K562 (cell line): ENCODE data around the gene MRPL52. TPM values are rescaled to one million over a fixed set of nuclear protein-coding genes. Genes with fewer than 3 reads are reported as not detected.

ENCODE experiments used
- ATAC-seq: fragments of 200-7000 bp; cut with Tn5 transposase; 3 replicates; pipeline ENCODE4 v1.9.1; 2020; ENCODE audit warnings: moderate library complexity
- Bru-seq: library from RNA; stranded (reverse); fragments of 400-500 nt; gene quantifications from one replicate; lab custom pipeline; 2021; lab: Mats Ljungman, UMichigan
- BruChase-seq, 2 experiments: library from RNA; stranded (reverse); fragments of 400-500 nt; gene quantifications; one replicate each; lab custom pipeline; 2021; lab: Mats Ljungman, UMichigan
- BruUV-seq: library from RNA; stranded (reverse); fragments of 400-500 nt; replicated peaks from 2 replicates; lab custom pipeline; 2021; lab: Mats Ljungman, UMichigan
- CTCF ChIA-PET: fragments of 300-600 bp; formaldehyde crosslinking; extraction: SDS; loops from one replicate; lab custom pipeline; 2021; ENCODE audit warnings: low intra/inter-chr PET ratio; lab: Yijun Ruan, JAX
- POLR2A ChIA-PET: fragments of 300-600, 350-650 bp; sonication (Branson Sonifier 250); formaldehyde crosslinking; extraction: SDS; loops from one replicate; lab custom pipeline; 2021; ENCODE audit warnings: antibody characterized with exemption, inconsistent platforms; lab: Yijun Ruan, JAX
- DNase-seq, 4 experiments: peaks; one replicate each; pipeline versions ENCODE4 v3.0.0 to v3.0.0-alpha.2; 2011 to 2018; ENCODE audit warnings: low spot score in 3 of 4, mixed read lengths in 3 of 4; ENCODE audit errors: extremely low read depth in 1 of 4
- FAIRE-seq: peaks from 2 replicates; lab custom pipeline; 2011; peaks lifted over from hg19 to GRCh38; lab: Jason Lieb, UNC
- H2AFZ ChIP-seq: 2 replicates; pipeline ENCODE4 v1.6.0; 2011; ENCODE audit warnings: low read depth, low read length, control low read depth, inconsistent platforms
- H3K27ac ChIP-seq: fragments of 200-600 bp; 3 replicates; pipeline ENCODE4 v1.8.0; 2011; ENCODE audit warnings: low read depth, mild to moderate bottlenecking, control low read depth, inconsistent platforms, low read length, moderate library complexity, mixed read lengths; ENCODE audit errors: extremely low read depth
- H3K27me3 ChIP-seq, 2 experiments: fragments of 300-600 bp in 1 of 2; 2 replicates in 1 of 2; 3 replicates in 1 of 2; pipeline versions ENCODE4 v1.6.0 to v1.8.0; 2011; ENCODE audit warnings: inconsistent platforms in 2 of 2, low read length in 2 of 2, mild to moderate bottlenecking in 1 of 2, mixed read lengths in 1 of 2, moderate library complexity in 1 of 2; ENCODE audit not compliant: control insufficient read depth in 2 of 2, insufficient read depth in 2 of 2
- H3K36me3 ChIP-seq: fragments of 300-600 bp; 3 replicates; pipeline ENCODE4 v1.8.0; 2011; ENCODE audit warnings: mild to moderate bottlenecking, low read length, inconsistent platforms; ENCODE audit not compliant: control insufficient read depth, insufficient read depth
- H3K4me1 ChIP-seq, 2 experiments: fragments of 200-600 bp in 1 of 2; replicated peaks in 1 of 2; 2 replicates in 1 of 2; 3 replicates in 1 of 2; pipeline versions ENCODE4 v1.5.1 to v1.8.0; 2011; ENCODE audit warnings: inconsistent platforms in 2 of 2, low read length in 2 of 2, mild to moderate bottlenecking in 1 of 2, mixed read lengths in 1 of 2, moderate library complexity in 1 of 2; ENCODE audit not compliant: control insufficient read depth in 2 of 2, insufficient read depth in 2 of 2
- H3K4me2 ChIP-seq: 2 replicates; pipeline ENCODE4 v1.6.1; 2011; ENCODE audit warnings: low read length, control low read depth, inconsistent platforms, mixed read lengths; ENCODE audit not compliant: insufficient read depth
- H3K4me3 ChIP-seq: fragments of 200-600 bp; sonication (generic), shearing (Covaris generic); 2 replicates; pipeline ENCODE4 v1.5.1; 2016; ENCODE audit warnings: control low read depth, inconsistent platforms
- H3K79me2 ChIP-seq: fragments of 200-600 bp; 3 replicates; pipeline ENCODE4 v1.8.0; 2011; ENCODE audit warnings: low read length, inconsistent platforms; ENCODE audit not compliant: control insufficient read depth, insufficient read depth
- H3K9ac ChIP-seq, 2 experiments: 2 replicates each; pipeline versions ENCODE4 v1.6.0 to v1.6.1; 2011; ENCODE audit warnings: low read depth in 2 of 2, low read length in 2 of 2, control low read depth in 1 of 2, inconsistent platforms in 1 of 2, mild to moderate bottlenecking in 1 of 2, mixed read lengths in 1 of 2; ENCODE audit not compliant: insufficient read depth in 1 of 2
- H3K9me1 ChIP-seq: one replicate; pipeline ENCODE4 v1.6.0; 2011; ENCODE audit warnings: inconsistent platforms, mild to moderate bottlenecking, low read length, moderate library complexity; ENCODE audit not compliant: control insufficient read depth, insufficient read depth
- H3K9me3 ChIP-seq: replicated peaks from 2 replicates; pipeline ENCODE4 v1.5.1; 2011; ENCODE audit warnings: low read depth, low read length, inconsistent platforms; ENCODE audit not compliant: control insufficient read depth, insufficient read depth
- H4K20me1 ChIP-seq: replicated peaks from 2 replicates; pipeline ENCODE4 v1.6.1; 2011; ENCODE audit warnings: low read length, inconsistent platforms, mixed read lengths; ENCODE audit not compliant: control insufficient read depth, insufficient read depth
- HEY1 ChIP-seq: fragments of 250-450 bp; sonication (Bioruptor Pico); IDR thresholded peaks from 2 replicates; pipeline ENCODE4 v1.5.0; 2020; ENCODE audit warnings: mild to moderate bottlenecking, moderate library complexity, borderline replicate concordance
- HMBOX1 ChIP-seq: sonication (generic); IDR thresholded peaks from 2 replicates; pipeline ENCODE4 v1.6.1; 2016
- HOXB6 ChIP-seq: fragments of 250-450 bp; sonication (Bioruptor Pico); IDR thresholded peaks from 2 replicates; pipeline ENCODE4 v1.5.1; 2022; ENCODE audit warnings: mild to moderate bottlenecking, borderline replicate concordance
- MCM2 ChIP-seq: fragments of 450-650 bp; IDR thresholded peaks from 2 replicates; pipeline ENCODE4 v1.6.1; 2017; ENCODE audit warnings: low read depth, mild to moderate bottlenecking
- RBM25 ChIP-seq: fragments of 200-400 bp; formaldehyde crosslinking; IDR thresholded peaks from 2 replicates; pipeline ENCODE4 v1.6.1; 2018; ENCODE audit warnings: low read length, low read depth, moderate library complexity; ENCODE audit not compliant: severe bottlenecking
- TAF15 ChIP-seq: fragments of 200-400 bp; formaldehyde crosslinking; IDR thresholded peaks from 2 replicates; pipeline ENCODE4 v1.6.1; 2017; ENCODE audit warnings: mild to moderate bottlenecking, low read depth, low read length, moderate library complexity
- TOE1 ChIP-seq, 2 experiments: fragments of 450-650 bp in 1 of 2; sonication (generic) in 1 of 2; formaldehyde crosslinking in 1 of 2; IDR thresholded peaks; 2 replicates each; pipeline versions ENCODE4 v1.7.1 to v1.8.0; 2016 to 2022; ENCODE audit warnings: borderline replicate concordance in 2 of 2, mild to moderate bottlenecking in 2 of 2, antibody characterized with exemption in 1 of 2, inconsistent platforms in 1 of 2, low read depth in 1 of 2, missing genetic modification reagents in 1 of 2, moderate library complexity in 1 of 2
- U2AF2 ChIP-seq: fragments of 200-400 bp; formaldehyde crosslinking; optimal IDR thresholded peaks from 2 replicates; pipeline ENCODE3; 2017; ENCODE audit warnings: low read depth, mild to moderate bottlenecking, low read length
- ZKSCAN8 ChIP-seq: fragments of 200-800 bp; sonication (Bioruptor generic); IDR thresholded peaks from 2 replicates; pipeline ENCODE4 v1.6.1; 2016; ENCODE audit warnings: missing genetic modification characterization, missing compliant biosample characterization
- ZNF140 ChIP-seq: fragments of 250-450 bp; sonication (Bioruptor Pico); IDR thresholded peaks from 2 replicates; pipeline ENCODE4 v1.8.0; 2021; ENCODE audit warnings: moderate library complexity, mild to moderate bottlenecking, inconsistent platforms
- ZNF354B ChIP-seq: fragments of 250-450 bp; sonication (Bioruptor Pico); IDR thresholded peaks from 2 replicates; pipeline ENCODE4 v1.4.0; 2020
- ZNF436 ChIP-seq: fragments of 250-450, 450-650 bp; sonication (Bioruptor Pico); formaldehyde crosslinking; IDR thresholded peaks from 2 replicates; pipeline ENCODE4 v1.7.0; 2020; ENCODE audit warnings: mild to moderate bottlenecking
- WGBS: fragments of 100-300 bp; shearing (Covaris generic); methylation state at CpG from one replicate; pipeline ENCODE4 v1.1.6; 2016; ENCODE audit warnings: low coverage, mixed read lengths; ENCODE audit not compliant: insufficient coverage; ENCODE audit errors: missing lambda C conversion rate; 5-methylcytosine and 5-hydroxymethylcytosine counted together
- in situ Hi-C: fragments of 300-500 bp; cut with MboI; formaldehyde crosslinking; loops from 4 replicates; pipeline ENCODE4 v1.15.0; 2018; ENCODE audit warnings: inconsistent platforms, mixed read lengths
- intact Hi-C: fragments of 100-400 bp; cut with micrococcal nuclease; formaldehyde crosslinking; loops from 2 replicates; pipeline ENCODE4 v1.14.2; 2022
- long read RNA-seq, 3 experiments: library from polyadenylated mRNA in 2 of 3; library from RNA in 1 of 3; unstranded in 2 of 3; stranded (forward) in 1 of 3; transcript quantifications; one replicate each; pipeline ENCODE4 v2.0.0, GENCODE V29; 2019 to 2022
- polyA minus RNA-seq, 3 experiments: library from RNA; depleted of rRNA, polyadenylated mRNA; stranded (reverse); fragments of >200 nt; gene quantifications; 2 replicates each; pipeline ENCODE4 v1.2.3, GENCODE V29; 2011
- polyA plus RNA-seq, 8 experiments: library from polyadenylated mRNA; depleted of rRNA in 4 of 8; stranded (reverse) in 5 of 8; unstranded in 3 of 8; fragments of >200 nt; fragmentation: Nextera tagmentation in 2 of 8; fragmentation: Illumina TruSeq in 1 of 8; extraction: Ambion mirVana in 2 of 8; extraction: Trizol in 1 of 8; gene quantifications; 2 replicates each; pipeline versions ENCODE4 v1.2.1 to v1.2.3, GENCODE V29; 2011 to 2014; ENCODE audit warnings: inconsistent platforms in 1 of 8, missing spikeins in 1 of 8
- total RNA-seq, 7 experiments: library from RNA; depleted of rRNA in 6 of 7; stranded (reverse); fragments of >200 nt in 6 of 7; fragmentation: Illumina TruSeq in 2 of 7; extraction: Trizol in 2 of 7; gene quantifications; 2 replicates each; pipeline versions ENCODE4 v1.2.1 to v1.2.3, GENCODE V29; 2011 to 2021; ENCODE audit warnings: low replicate concordance in 1 of 7

MRPL52 gene
- total RNA-seq (2011; cell fraction: chromatin; rRNA removed; ENCODE audit: low replicate concordance): 70.4 and 75.8 TPM in 2 replicates
- 57.0 and 70.0 TPM in 2 replicates for total RNA-seq (2011; cell fraction: nucleolus; rRNA removed)
- 73.5 and 91.2 TPM in 2 replicates for total RNA-seq (2011; cell fraction: nucleoplasm; rRNA removed)
- 161 and 168 TPM in 2 replicates for total RNA-seq (2014; rRNA removed)
- 162 and 169 TPM in 2 replicates for total RNA-seq (2014; rRNA removed; fragmentation: Illumina TruSeq; extraction: Trizol)
- 169 and 170 TPM in 2 replicates for total RNA-seq (2015; rRNA removed; fragmentation: Illumina TruSeq; extraction: Trizol)
- 213 and 214 TPM in 2 replicates for total RNA-seq (2021)
- polyA plus RNA-seq (2011; rRNA removed): 107 and 113 TPM in 2 replicates
- 60.6 and 83.2 TPM in 2 replicates for polyA plus RNA-seq (2011; cell fraction: cytosol; rRNA removed)
- polyA plus RNA-seq (2011; cell fraction: nucleus; rRNA removed): 55.8 and 68.8 TPM in 2 replicates
- 149 and 246 TPM in 2 replicates for polyA plus RNA-seq (2012)
- polyA plus RNA-seq (2014; fragmentation: Illumina TruSeq; extraction: Trizol): 71.1 and 71.5 TPM in 2 replicates
- polyA plus RNA-seq (2014; fragmentation: Nextera tagmentation; extraction: Ambion mirVana): 10 to 100 TPM; 56.5 to 79.8 TPM
- polyA plus RNA-seq (2014; rRNA removed): 173 and 220 TPM in 2 replicates
- 24.4 and 36.8 TPM in 2 replicates for polyA minus RNA-seq (2011; rRNA and poly(A)+ RNA removed)
- polyA minus RNA-seq (2011; cell fraction: cytosol; rRNA and poly(A)+ RNA removed): 42.3 and 44.0 TPM in 2 replicates
- polyA minus RNA-seq (2011; cell fraction: nucleus; rRNA and poly(A)+ RNA removed): 20.5 and 28.9 TPM in 2 replicates
- percentile 96 among the genes with signal in this experiment for Bru-seq, nascent RNA
- BruChase-seq, experiment 1, labeled RNA remaining after a 2-hour chase: percentile 90 among the genes with signal in this experiment
- BruChase-seq, experiment 2, labeled RNA remaining after a 6-hour chase: percentile 91 among the genes with signal in this experiment
- long read RNA-seq, experiment 1, transcript MRPL52-203 (5 exons, 1,111 nt): minor isoform, 88 of 427 reads
- long read RNA-seq, experiment 1, transcript MRPL52-202 (5 exons, 1,118 nt): major isoform, 104 of 427 reads
- long read RNA-seq, experiment 1, transcript MRPL52-215 (5 exons, 398 nt): minor isoform, 16 of 427 reads
- long read RNA-seq, experiment 1, transcript MRPL52-210 (4 exons, 895 nt): minor isoform, 20 of 427 reads
- long read RNA-seq, experiment 1, partial matches to known transcripts: 146 of 427 reads
- long read RNA-seq, experiment 1, other reads (novel, unspliced or antisense): 38 of 427 reads
- long read RNA-seq, experiment 2, transcript MRPL52-203 (5 exons, 1,111 nt): minor isoform, 27 of 180 reads
- long read RNA-seq, experiment 2, transcript MRPL52-215 (5 exons, 398 nt): minor isoform, 8 of 180 reads
- long read RNA-seq, experiment 2, transcript MRPL52-202 (5 exons, 1,118 nt): minor isoform, 39 of 180 reads
- long read RNA-seq, experiment 2, transcript MRPL52-210 (4 exons, 895 nt): major isoform, 63 of 180 reads
- long read RNA-seq, experiment 2, partial matches to known transcripts: 20 of 180 reads
- long read RNA-seq, experiment 2, other reads (novel, unspliced or antisense): 11 of 180 reads
- long read RNA-seq, experiment 3, transcript MRPL52-203 (5 exons, 1,111 nt): minor isoform, 49 of 185 reads
- long read RNA-seq, experiment 3, transcript MRPL52-215 (5 exons, 398 nt): minor isoform, 11 of 185 reads
- long read RNA-seq, experiment 3, transcript MRPL52-210 (4 exons, 895 nt): minor isoform, 19 of 185 reads
- long read RNA-seq, experiment 3, transcript MRPL52-202 (5 exons, 1,118 nt): major isoform, 68 of 185 reads
- long read RNA-seq, experiment 3, partial matches to known transcripts: 3 of 185 reads
- long read RNA-seq, experiment 3, other reads (novel, unspliced or antisense): 22 of 185 reads

GRCh38 chr14:22829661-22830442 is at the start of gene MRPL52:
Gene MRPL52, plus strand, starts transcription at chr14:22829887. Its CDS starts 26 bp downstream, at chr14:22829913.
- intact Hi-C loops: no loop called here
- CTCF ChIA-PET: interaction anchor here (0.9 kb wide), 1 partner anchor 12 kb away, joined by 3 read pairs; no protein-coding TSS in a partner anchor
- peak; percentile 95 for FAIRE-seq
- TF ChIP-seq TOE1 (IDR thresholded peaks at IDR 0.05; ENCODE audit: borderline replicate concordance) (0 out of 2 replicates have a peak, but pooled peaks have one; percentile 26), TOE1 (CRISPR knock-in tag; IDR thresholded peaks at IDR 0.05; ENCODE audit: borderline replicate concordance, low read depth) (no peak), ZKSCAN8 (CRISPR knock-in tag) (no peak), MCM2 (no peak), HEY1 (0 out of 2 replicates have a peak, but pooled peaks have one; percentile 46), U2AF2 (no peak), ZNF140 (CRISPR knock-in tag) (no peak), ZNF436 (CRISPR knock-in tag) (no peak), RBM25 (no peak), HMBOX1 (peak; percentile 78), TAF15 (no peak), HOXB6 (CRISPR knock-in tag) (no peak), ZNF354B (no peak)

More at GRCh38 chr14:22829661-22830442, at the start of gene MRPL52:
- H3K9me1 ChIP-seq: no peaks in the 10 kb centered on the region
- H3K4me1 ChIP-seq: peaks cover 0 to 6% of the 10 kb centered on the region in 2 experiments; a peak in 4 of 5 replicates
- ATAC-seq (peak; percentile 90), DNase-seq (peak; percentile 90 to 96 (median 94))
- H2AFZ ChIP-seq: peak within 1 kb of the TSS; percentile 98
- peak within 1 kb of the TSS; percentile 90 for H3K4me3 ChIP-seq
- H3K27ac ChIP-seq: peak within 1 kb of the TSS; percentile 95
- no peaks in the 10 kb centered on the region for H4K20me1 ChIP-seq
- peak within 1 kb of the TSS; percentile 96 to 98 for H3K9ac ChIP-seq
- in situ Hi-C loops: no loop called here
- no peaks in the 10 kb centered on the region for H3K27me3 ChIP-seq
- H3K36me3 ChIP-seq: peaks cover 38% of the 10 kb centered on the region
- under 1% methylated on average over 41 of the region's 41 CpGs for WGBS
- POLR2A ChIA-PET: interaction anchor here (0.7 to 1.7 kb wide), 14 partner anchors 9 to 127 kb away, joined by 3 to 10 read pairs (median 4); partner anchors contain the start of gene HAUS4
- no TSS peak for BruUV-seq
- no peaks in the 10 kb centered on the region; the same call in 1 of the 2 replicates for H3K9me3 ChIP-seq
- peak within 1 kb of the TSS; percentile 88 for H3K4me2 ChIP-seq
- peaks cover 21% of the 10 kb centered on the region for H3K79me2 ChIP-seq
